HEK293 (cell line): ENCODE results near the gene PPP1R1B.
A peak's percentile ranks its signal among the peaks of the same experiment; 100 is the strongest.

Experiments
- ATF2 ChIP-seq: fragments of 450-650 bp; formaldehyde crosslinking; IDR thresholded peaks from 2 replicates; pipeline ENCODE4 v1.5.1; 2016; ENCODE audit warnings: missing biosample characterization, missing genetic modification characterization, low read depth
- BCL6B ChIP-seq: fragments of 450-650 bp; formaldehyde crosslinking; IDR thresholded peaks from 2 replicates; pipeline ENCODE4 v1.5.1; 2017; ENCODE audit warnings: missing biosample characterization, missing genetic modification characterization
- ELK4 ChIP-seq: IDR thresholded peaks from 2 replicates; pipeline ENCODE4 v1.6.1; 2011; ENCODE audit warnings: mild to moderate bottlenecking, low read depth, low read length, borderline replicate concordance
- GLI4 ChIP-seq: fragments of 450-650 bp; formaldehyde crosslinking; IDR thresholded peaks from 2 replicates; pipeline ENCODE4 v1.5.1; 2016; ENCODE audit warnings: missing biosample characterization, missing genetic modification characterization
- GLIS1 ChIP-seq: fragments of 450-650 bp; formaldehyde crosslinking; IDR thresholded peaks from 2 replicates; pipeline ENCODE4 v1.5.1; 2016; ENCODE audit warnings: missing biosample characterization, missing genetic modification characterization
- IKZF3 ChIP-seq: fragments of 450-650 bp; IDR thresholded peaks from 2 replicates; pipeline ENCODE4 v1.5.0; 2018; ENCODE audit warnings: missing biosample characterization, mild to moderate bottlenecking, missing genetic modification characterization, moderate library complexity
- KLF17 ChIP-seq: fragments of 450-650 bp; formaldehyde crosslinking; IDR thresholded peaks from 2 replicates; pipeline ENCODE4 v1.5.1; 2016; ENCODE audit warnings: missing biosample characterization, missing genetic modification characterization
- OVOL3 ChIP-seq: fragments of 450-650 bp; formaldehyde crosslinking; IDR thresholded peaks from 2 replicates; pipeline ENCODE4 v1.5.1; 2016; ENCODE audit warnings: missing biosample characterization, missing genetic modification characterization
- PRDM10 ChIP-seq: fragments of 450-650 bp; formaldehyde crosslinking; IDR thresholded peaks from 2 replicates; pipeline ENCODE4 v1.5.1; 2016; ENCODE audit warnings: missing biosample characterization, missing genetic modification characterization
- SALL2 ChIP-seq: fragments of 450-650 bp; formaldehyde crosslinking; IDR thresholded peaks from 2 replicates; pipeline ENCODE4 v1.5.0; 2017; ENCODE audit warnings: missing biosample characterization, mild to moderate bottlenecking, missing genetic modification characterization, borderline replicate concordance
- SP2 ChIP-seq: fragments of 450-650 bp; formaldehyde crosslinking; IDR thresholded peaks from 2 replicates; pipeline ENCODE4 v1.5.1; 2016; ENCODE audit warnings: missing biosample characterization, missing genetic modification characterization
- ZBTB17 ChIP-seq: fragments of 450-650 bp; formaldehyde crosslinking; IDR thresholded peaks from 2 replicates; pipeline ENCODE4 v1.5.1; 2016; ENCODE audit warnings: missing biosample characterization, missing genetic modification characterization
- ZNF140 ChIP-seq: fragments of 450-650 bp; formaldehyde crosslinking; IDR thresholded peaks from 2 replicates; pipeline ENCODE4 v1.5.1; 2016; ENCODE audit warnings: missing biosample characterization, missing genetic modification characterization
- ZNF19 ChIP-seq: fragments of 450-650 bp; formaldehyde crosslinking; IDR thresholded peaks from 2 replicates; pipeline ENCODE4; 2016; ENCODE audit warnings: missing biosample characterization, missing genetic modification characterization, low read depth
- ZNF2 ChIP-seq: fragments of 450-650 bp; formaldehyde crosslinking; IDR thresholded peaks from 2 replicates; pipeline ENCODE4 v1.5.1; 2016; ENCODE audit warnings: missing biosample characterization, missing genetic modification characterization
- ZNF223 ChIP-seq: fragments of 450-650 bp; formaldehyde crosslinking; IDR thresholded peaks from 2 replicates; pipeline ENCODE4 v1.5.1; 2016; ENCODE audit warnings: missing biosample characterization, missing genetic modification characterization
- ZNF394 ChIP-seq: fragments of 450-650 bp; formaldehyde crosslinking; IDR thresholded peaks from 2 replicates; pipeline ENCODE4 v1.5.1; 2016; ENCODE audit warnings: missing biosample characterization, missing genetic modification characterization, mild to moderate bottlenecking, moderate library complexity, borderline replicate concordance
- ZNF530 ChIP-seq: fragments of 450-650 bp; formaldehyde crosslinking; IDR thresholded peaks from 2 replicates; pipeline ENCODE4 v1.5.1; 2016; ENCODE audit warnings: low read depth, missing biosample characterization, missing genetic modification characterization
- ZNF549 ChIP-seq: fragments of 450-650 bp; IDR thresholded peaks from 2 replicates; pipeline ENCODE4 v1.5.1; 2018; ENCODE audit warnings: missing biosample characterization, missing genetic modification characterization, mild to moderate bottlenecking, inconsistent platforms, moderate library complexity
- ZNF624 ChIP-seq: fragments of 450-650 bp; formaldehyde crosslinking; IDR thresholded peaks from 2 replicates; pipeline ENCODE4 v1.5.1; 2017; ENCODE audit warnings: missing biosample characterization, missing genetic modification characterization
- ZSCAN30 ChIP-seq: fragments of 450-650 bp; IDR thresholded peaks from 2 replicates; pipeline ENCODE4 v1.5.1; 2018; ENCODE audit warnings: missing biosample characterization, mild to moderate bottlenecking, missing genetic modification characterization, moderate library complexity

PPP1R1B gene

GRCh38 chr17:39674702-39675389 lies 48.1 kb downstream of the PPP1R1B start (continued):
- TF ChIP-seq ATF2 (tag by site-specific recombination): no peak
- no peak for TF ChIP-seq ZNF19 (tag by site-specific recombination)
- no peak for TF ChIP-seq BCL6B (tag by site-specific recombination)
- TF ChIP-seq ZNF223 (tag by site-specific recombination): no peak
- peak; percentile 76 for TF ChIP-seq SP2 (tag by site-specific recombination)
- no peak for TF ChIP-seq ZNF624
- TF ChIP-seq IKZF3: no peak
- no peak for TF ChIP-seq ZBTB17 (tag by site-specific recombination)
- TF ChIP-seq PRDM10: peak; percentile 94
- TF ChIP-seq GLI4 (tag by site-specific recombination): no peak
- no peak for TF ChIP-seq SALL2 (tag by site-specific recombination)
- TF ChIP-seq ZNF394 (tag by site-specific recombination): no peak
- TF ChIP-seq OVOL3: no peak
- TF ChIP-seq ZNF140 (tag by site-specific recombination): no peak
- no peak for TF ChIP-seq ZSCAN30 (tag by site-specific recombination)
- peak; percentile 89 for TF ChIP-seq KLF17 (tag by site-specific recombination)
- no peak for TF ChIP-seq ZNF549
- TF ChIP-seq GLIS1 (tag by site-specific recombination): peak; percentile 99
- no peak for TF ChIP-seq ELK4
- no peak for TF ChIP-seq ZNF530 (tag by site-specific recombination)
- TF ChIP-seq ZNF2: no peak
